ENCODE results near the gene MECP2. TPM values are rescaled to one million over a fixed set of nuclear protein-coding genes. Genes with fewer than 3 reads are reported as not detected.

Gene MECP2
- total and polyA plus RNA-seq, 3 experiments from 2014 or later, result 24.3 to 120 (median 49.5) TPM

GRCh38 chrX:154121961-154122360 lies 24.4 kb upstream of the MECP2 start:
- Mint-ChIP-seq H3K4me1 (peaks cover 30 to 41% (median 30%) of the 10 kb centered on the region in 3 donors), H3K9me3 (no peaks in the 10 kb centered on the region), H3K27ac (peak overlapping the region in 2 of 8 donors; percentile 38 to 63), H3K27me3 (peaks cover 0 to 2% of the 10 kb centered on the region in 2 donors), H3K4me3 (no peak overlapping the region), H3K36me3 (no peaks in the 10 kb centered on the region)
- peaks cover 30% of the 10 kb centered on the region for H3K4me1 ChIP-seq (ENCODE audit: insufficient read depth, low read length)
- H3K36me3 ChIP-seq (ENCODE audit: insufficient read depth, low read length), result no peaks in the 10 kb centered on the region
- no peaks in the 10 kb centered on the region for H3K9me3 ChIP-seq (ENCODE audit: low read length)
- DNase-seq, result no peak
- no peak overlapping the region for H3K4me3 ChIP-seq (ENCODE audit: low read length)
- ChIA-PET CTCF (no interaction called here), POLR2A (no interaction called here)
- no peaks in the 10 kb centered on the region for H3K27me3 ChIP-seq (ENCODE audit: insufficient read depth, low read length, poor library complexity, severe bottlenecking)
- no peak overlapping the region for H3K27ac ChIP-seq (ENCODE audit: low read depth, low read length)

- Mint-ChIP-seq H3K9me3 (no peaks in the 10 kb centered on the region), H3K4me1 (peaks cover 30 to 41% (median 31%) of the 10 kb centered on the region in 3 donors), H3K27ac (peak overlapping the region in 1 of 8 donors; percentile 65), H3K4me3 (no peak overlapping the region), H3K36me3 (no peaks in the 10 kb centered on the region), H3K27me3 (peaks cover 0 to 2% of the 10 kb centered on the region in 2 donors)
- H3K4me3 ChIP-seq (ENCODE audit: low read length), result no peak overlapping the region
- no peaks in the 10 kb centered on the region for H3K36me3 ChIP-seq (ENCODE audit: insufficient read depth, low read length)
- no peak overlapping the region for H3K27ac ChIP-seq (ENCODE audit: low read depth, low read length)
- ChIA-PET POLR2A (interaction anchor here (0.5 kb wide), 1 partner anchor 84 kb away, joined by 4 read pairs; no protein-coding TSS in a partner anchor), CTCF (no interaction called here)
- no peaks in the 10 kb centered on the region for H3K9me3 ChIP-seq (ENCODE audit: low read length)
- DNase-seq, result no peak
- H3K27me3 ChIP-seq (ENCODE audit: insufficient read depth, low read length, poor library complexity, severe bottlenecking), result no peaks in the 10 kb centered on the region
- H3K4me1 ChIP-seq (ENCODE audit: insufficient read depth, low read length), result peaks cover 30% of the 10 kb centered on the region
Measured at GRCh38 chrX:154121207-154121606, 23.7 kb upstream of the MECP2 start.

GRCh38 chrX:154120567-154120966 lies 23.1 kb upstream of the MECP2 start:
- DNase-seq, result no peak
- H3K4me3 ChIP-seq (ENCODE audit: low read length), result no peak overlapping the region
- Mint-ChIP-seq H3K27me3 (peaks cover 0 to 2% of the 10 kb centered on the region in 2 donors), H3K27ac (peak overlapping the region in 2 of 8 donors; percentile 4 to 24), H3K4me1 (peaks cover 26 to 41% (median 30%) of the 10 kb centered on the region in 3 donors), H3K9me3 (no peaks in the 10 kb centered on the region), H3K36me3 (no peaks in the 10 kb centered on the region), H3K4me3 (peak overlapping the region in 1 of 7 donors; percentile 18)
- no peaks in the 10 kb centered on the region for H3K27me3 ChIP-seq (ENCODE audit: insufficient read depth, low read length, poor library complexity, severe bottlenecking)
- POLR2A ChIA-PET, result interaction anchor here (0.5 kb wide), 1 partner anchor 84 kb away, joined by 4 read pairs; no protein-coding TSS in a partner anchor
- peaks cover 24% of the 10 kb centered on the region for H3K4me1 ChIP-seq (ENCODE audit: insufficient read depth, low read length)
- CTCF ChIA-PET, result no interaction called here
- H3K36me3 ChIP-seq (ENCODE audit: insufficient read depth, low read length), result no peaks in the 10 kb centered on the region
- H3K9me3 ChIP-seq (ENCODE audit: low read length), result no peaks in the 10 kb centered on the region
- no peak overlapping the region for H3K27ac ChIP-seq (ENCODE audit: low read depth, low read length)

GRCh38 chrX:154117566-154117965 lies 20.0 kb upstream of the MECP2 start:
- CTCF ChIA-PET, result no interaction called here

GRCh38 chrX:154116426-154117211 lies 19.1 kb upstream of the MECP2 start:
- H3K9me3 ChIP-seq (ENCODE audit: low read length), result no peaks in the 10 kb centered on the region
- POLR2A ChIA-PET, result no interaction called here

More at GRCh38 chrX:154117566-154117965, 20.0 kb upstream of the MECP2 start:
- Histone ChIP-seq H3K4me1 (ENCODE audit: insufficient read depth, low read length) (no peaks in the 10 kb centered on the region), H3K4me3 (ENCODE audit: low read length) (no peak overlapping the region), H3K9me3 (ENCODE audit: low read length) (no peaks in the 10 kb centered on the region), H3K27me3 (ENCODE audit: insufficient read depth, low read length, poor library complexity, severe bottlenecking) (no peaks in the 10 kb centered on the region), H3K36me3 (ENCODE audit: insufficient read depth, low read length) (no peaks in the 10 kb centered on the region), H3K27ac (ENCODE audit: low read depth, low read length) (no peak overlapping the region)
- H3K36me3 Mint-ChIP-seq, result no peaks in the 10 kb centered on the region
- POLR2A ChIA-PET, result no interaction called here
- H3K4me1 Mint-ChIP-seq, result peaks cover 7 to 19% (median 12%) of the 10 kb centered on the region in 3 donors
- peaks cover 0 to 3% of the 10 kb centered on the region in 2 donors for H3K27me3 Mint-ChIP-seq
- H3K9me3 Mint-ChIP-seq, result no peaks in the 10 kb centered on the region
- no peak for DNase-seq
- H3K27ac Mint-ChIP-seq, result peak overlapping the region in 2 of 8 donors; percentile 44 to 48
- H3K4me3 Mint-ChIP-seq, result no peak overlapping the region

GRCh38 chrX:154115750-154116149 lies 18.2 kb upstream of the MECP2 start:
- peaks cover 0 to 3% of the 10 kb centered on the region in 2 donors for H3K27me3 Mint-ChIP-seq
- POLR2A ChIA-PET, result no interaction called here
- H3K27me3 ChIP-seq (ENCODE audit: insufficient read depth, low read length, poor library complexity, severe bottlenecking), result no peaks in the 10 kb centered on the region
- H3K4me1 ChIP-seq (ENCODE audit: insufficient read depth, low read length), result no peaks in the 10 kb centered on the region
- H3K4me1 Mint-ChIP-seq, result peaks cover 4 to 13% (median 6%) of the 10 kb centered on the region in 3 donors
- CTCF ChIA-PET, result no interaction called here
- no peak overlapping the region for H3K4me3 ChIP-seq (ENCODE audit: low read length)
- no peak overlapping the region for H3K27ac ChIP-seq (ENCODE audit: low read depth, low read length)
- H3K36me3 ChIP-seq (ENCODE audit: insufficient read depth, low read length), result no peaks in the 10 kb centered on the region
- no peaks in the 10 kb centered on the region for H3K9me3 Mint-ChIP-seq
- H3K36me3 Mint-ChIP-seq, result no peaks in the 10 kb centered on the region
- DNase-seq, result no peak
- H3K27ac Mint-ChIP-seq, result peak overlapping the region in 4 of 8 donors; percentile 25 to 66 (median 43)
- H3K4me3 Mint-ChIP-seq, result no peak overlapping the region
- H3K9me3 ChIP-seq (ENCODE audit: low read length), result no peaks in the 10 kb centered on the region

More at GRCh38 chrX:154116426-154117211, 19.1 kb upstream of the MECP2 start:
- Mint-ChIP-seq H3K9me3 (no peaks in the 10 kb centered on the region), H3K4me3 (no peak overlapping the region), H3K36me3 (no peaks in the 10 kb centered on the region), H3K27me3 (peaks cover 0 to 3% of the 10 kb centered on the region in 2 donors), H3K27ac (peak overlapping the region in 1 of 8 donors; percentile 64), H3K4me1 (peaks cover 4 to 13% (median 6%) of the 10 kb centered on the region in 3 donors)
- Histone ChIP-seq H3K27ac (ENCODE audit: low read depth, low read length) (no peak overlapping the region), H3K36me3 (ENCODE audit: insufficient read depth, low read length) (no peaks in the 10 kb centered on the region), H3K27me3 (ENCODE audit: insufficient read depth, low read length, poor library complexity, severe bottlenecking) (no peaks in the 10 kb centered on the region), H3K4me3 (ENCODE audit: low read length) (no peak overlapping the region), H3K4me1 (ENCODE audit: insufficient read depth, low read length) (no peaks in the 10 kb centered on the region)
- CTCF ChIA-PET, result no interaction called here
- no peak for DNase-seq

- DNase-seq, result no peak
- peaks cover 0 to 3% of the 10 kb centered on the region in 2 donors for H3K27me3 Mint-ChIP-seq
- H3K9me3 Mint-ChIP-seq, result no peaks in the 10 kb centered on the region
- no peak overlapping the region for H3K4me3 ChIP-seq (ENCODE audit: low read length)
- H3K36me3 Mint-ChIP-seq, result no peaks in the 10 kb centered on the region
- H3K27ac Mint-ChIP-seq, result peak overlapping the region in 3 of 8 donors; percentile 24 to 80 (median 69)
- peaks cover 4 to 10% (median 6%) of the 10 kb centered on the region in 3 donors for H3K4me1 Mint-ChIP-seq
- H3K36me3 ChIP-seq (ENCODE audit: insufficient read depth, low read length), result no peaks in the 10 kb centered on the region
- H3K27me3 ChIP-seq (ENCODE audit: insufficient read depth, low read length, poor library complexity, severe bottlenecking), result no peaks in the 10 kb centered on the region
- ChIA-PET CTCF (no interaction called here), POLR2A (no interaction called here)
- H3K9me3 ChIP-seq (ENCODE audit: low read length), result no peaks in the 10 kb centered on the region
- no peak overlapping the region for H3K27ac ChIP-seq (ENCODE audit: low read depth, low read length)
- no peaks in the 10 kb centered on the region for H3K4me1 ChIP-seq (ENCODE audit: insufficient read depth, low read length)
- H3K4me3 Mint-ChIP-seq, result no peak overlapping the region
Measured at GRCh38 chrX:154115071-154115470, 17.6 kb upstream of the MECP2 start.

- CTCF ChIA-PET, result no interaction called here
- no peaks in the 10 kb centered on the region for H3K4me1 ChIP-seq (ENCODE audit: insufficient read depth, low read length)
- Mint-ChIP-seq H3K4me3 (no peak overlapping the region), H3K9me3 (no peaks in the 10 kb centered on the region), H3K4me1 (peaks cover 4 to 9% (median 6%) of the 10 kb centered on the region in 3 donors), H3K36me3 (no peaks in the 10 kb centered on the region), H3K27me3 (peaks cover 0 to 3% of the 10 kb centered on the region in 2 donors), H3K27ac (peak overlapping the region in 1 of 8 donors; percentile 69)
- no peaks in the 10 kb centered on the region for H3K36me3 ChIP-seq (ENCODE audit: insufficient read depth, low read length)
- H3K27me3 ChIP-seq (ENCODE audit: insufficient read depth, low read length, poor library complexity, severe bottlenecking), result no peaks in the 10 kb centered on the region
- H3K27ac ChIP-seq (ENCODE audit: low read depth, low read length), result no peak overlapping the region
- DNase-seq, result no peak
- H3K9me3 ChIP-seq (ENCODE audit: low read length), result no peaks in the 10 kb centered on the region
- POLR2A ChIA-PET, result no interaction called here
- H3K4me3 ChIP-seq (ENCODE audit: low read length), result no peak overlapping the region
Measured at GRCh38 chrX:154114652-154115051, 17.1 kb upstream of the MECP2 start.
